Activated B cell treated with CpG ODN at 0.5 μM for 24 hours (primary cell): ENCODE measurements around the gene SLC35F2. TPM values are rescaled to one million over a fixed set of nuclear protein-coding genes. Genes with fewer than 3 reads are reported as not detected.

Experiments used
- ATAC-seq: fragments of 200-7000 bp; cut with Tn5 transposase; one replicate; pipeline ENCODE4 v1.10.0; 2021; ENCODE audit warnings: low read depth, mild to moderate bottlenecking, moderate library complexity
- CTCF ChIA-PET: fragments of 350-600 bp; sonication (Branson Sonifier 250); formaldehyde crosslinking; loops from one replicate; lab custom pipeline; 2021; ENCODE audit warnings: antibody characterized with exemption; lab: Charles Lee
- POLR2A ChIA-PET: fragments of 350-600 bp; sonication (Branson Sonifier 250); formaldehyde crosslinking; loops from one replicate; lab custom pipeline; 2021; ENCODE audit warnings: antibody characterized with exemption; lab: Charles Lee
- DNase-seq: peaks from one replicate; pipeline ENCODE4 v3.0.0; 2022
- H3K27ac Mint-ChIP-seq: one replicate; pipeline ENCODE4 v1.8.0; 2020; ENCODE audit warnings: mixed read lengths
- H3K27me3 Mint-ChIP-seq: one replicate; pipeline ENCODE4 v1.8.0; 2021; ENCODE audit warnings: mixed read lengths
- H3K36me3 Mint-ChIP-seq: one replicate; pipeline ENCODE4 v1.8.0; 2021; ENCODE audit warnings: low read depth, mixed read lengths
- H3K4me1 Mint-ChIP-seq: one replicate; pipeline ENCODE4 v1.8.0; 2021; ENCODE audit warnings: mixed read lengths
- H3K4me3 Mint-ChIP-seq: one replicate; pipeline ENCODE4 v1.8.0; 2020; ENCODE audit warnings: mild to moderate bottlenecking, mixed read lengths
- H3K9me3 Mint-ChIP-seq: one replicate; pipeline ENCODE4 v1.8.0; 2020; ENCODE audit warnings: mixed read lengths
- CTCF ChIP-seq: fragments of 200-600 bp; IDR thresholded peaks from one replicate; pipeline ENCODE4 v1.8.0; 2022; ENCODE audit warnings: antibody characterized with exemption, mild to moderate bottlenecking
- intact Hi-C: fragments of 100-400 bp; cut with micrococcal nuclease; formaldehyde crosslinking; loops from one replicate; pipeline ENCODE4 v1.15.1; 2024
- total RNA-seq: library from RNA; stranded (reverse); gene quantifications from 2 replicates; pipeline ENCODE4 v1.2.3, GENCODE V29; 2022

The SLC35F2 gene
- total RNA-seq, 1 donor from 2014 or later = 21.9 TPM

GRCh38 chr11:107780775-107781174 lies 77.8 kb downstream of the SLC35F2 start:
- H3K4me1 Mint-ChIP-seq = peaks cover 6% of the 10 kb centered on the region

DNA sequence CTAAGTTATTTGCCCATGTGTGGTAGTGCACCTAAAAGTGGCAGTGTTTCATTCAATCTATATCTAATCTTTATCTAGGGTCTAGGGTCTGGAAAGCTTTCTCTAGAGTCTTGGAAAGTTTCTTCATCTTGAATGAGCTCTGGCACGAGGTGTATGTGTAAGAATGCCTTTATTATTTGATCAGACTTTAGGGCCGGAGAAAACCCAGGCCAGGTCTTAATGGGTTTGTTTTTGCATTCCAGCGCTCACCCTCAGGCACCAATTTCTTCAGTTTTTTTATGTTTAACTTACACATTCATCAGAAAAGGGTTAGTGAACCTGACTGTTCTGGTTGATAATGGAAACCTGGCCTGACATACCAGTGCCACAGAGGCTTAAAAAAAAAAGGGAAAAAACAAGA lies 78.5 kb downstream of the SLC35F2 start:
- Mint-ChIP-seq H3K27ac (no peak overlapping the region), H3K9me3 (no peaks in the 10 kb centered on the region), H3K36me3 (no peaks in the 10 kb centered on the region), H3K4me3 (no peak overlapping the region), H3K27me3 (peaks cover 11% of the 10 kb centered on the region), H3K4me1 (peaks cover 6% of the 10 kb centered on the region)
- ATAC-seq (no peak), DNase-seq (no peak)
- ChIA-PET POLR2A (no interaction called here), CTCF (no interaction called here)
- no peak for TF ChIP-seq CTCF
- intact Hi-C loops = no loop called here

More at GRCh38 chr11:107780775-107781174, 77.8 kb downstream of the SLC35F2 start:
- Mint-ChIP-seq H3K36me3 (no peaks in the 10 kb centered on the region), H3K4me3 (no peak overlapping the region), H3K9me3 (no peaks in the 10 kb centered on the region), H3K27ac (no peak overlapping the region), H3K27me3 (peaks cover 11% of the 10 kb centered on the region)
- ChIA-PET POLR2A (no interaction called here), CTCF (no interaction called here)
- ATAC-seq (no peak), DNase-seq (no peak)
- intact Hi-C loops = no loop called here
- no peak for TF ChIP-seq CTCF

- intact Hi-C loops = no loop called here
- no peak overlapping the region for H3K4me3 Mint-ChIP-seq
- peaks cover 6% of the 10 kb centered on the region for H3K4me1 Mint-ChIP-seq
- ATAC-seq (no peak), DNase-seq (no peak)
- H3K36me3 Mint-ChIP-seq = no peaks in the 10 kb centered on the region
- H3K9me3 Mint-ChIP-seq = no peaks in the 10 kb centered on the region
- no peak for TF ChIP-seq CTCF
- POLR2A ChIA-PET = no interaction called here
- H3K27ac Mint-ChIP-seq = no peak overlapping the region
- peaks cover 11% of the 10 kb centered on the region for H3K27me3 Mint-ChIP-seq
- CTCF ChIA-PET = no interaction called here
These were observed 79.6 kb downstream of the SLC35F2 start for GRCh38 chr11:107778839-107779517.

DNA sequence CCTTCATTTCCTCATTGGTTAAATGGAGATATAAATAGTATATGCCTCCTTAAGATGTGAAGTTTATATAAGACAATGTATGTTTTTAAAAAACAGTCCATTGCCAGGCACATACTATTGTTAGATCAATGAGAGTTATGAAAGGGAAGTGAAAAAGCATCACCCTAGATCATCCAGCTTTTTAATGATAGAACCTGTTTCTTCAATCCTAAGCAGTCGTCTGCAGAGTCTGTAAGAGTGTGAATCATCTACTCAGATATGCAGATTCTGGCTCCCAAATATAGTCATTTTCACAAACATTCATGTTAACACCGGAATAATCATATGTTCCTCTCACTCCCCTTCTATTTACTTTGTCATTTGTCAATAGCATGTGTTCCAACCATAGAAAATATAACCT lies 81.5 kb downstream of the SLC35F2 start:
- Mint-ChIP-seq H3K36me3 (no peaks in the 10 kb centered on the region), H3K4me3 (no peak overlapping the region), H3K9me3 (no peaks in the 10 kb centered on the region), H3K4me1 (peaks cover 6% of the 10 kb centered on the region), H3K27ac (no peak overlapping the region), H3K27me3 (peaks cover 8% of the 10 kb centered on the region)
- POLR2A ChIA-PET = no interaction called here
- ATAC-seq (no peak), DNase-seq (no peak)
- no peak for TF ChIP-seq CTCF
- CTCF ChIA-PET = no interaction called here
- intact Hi-C loops = no loop called here

DNA sequence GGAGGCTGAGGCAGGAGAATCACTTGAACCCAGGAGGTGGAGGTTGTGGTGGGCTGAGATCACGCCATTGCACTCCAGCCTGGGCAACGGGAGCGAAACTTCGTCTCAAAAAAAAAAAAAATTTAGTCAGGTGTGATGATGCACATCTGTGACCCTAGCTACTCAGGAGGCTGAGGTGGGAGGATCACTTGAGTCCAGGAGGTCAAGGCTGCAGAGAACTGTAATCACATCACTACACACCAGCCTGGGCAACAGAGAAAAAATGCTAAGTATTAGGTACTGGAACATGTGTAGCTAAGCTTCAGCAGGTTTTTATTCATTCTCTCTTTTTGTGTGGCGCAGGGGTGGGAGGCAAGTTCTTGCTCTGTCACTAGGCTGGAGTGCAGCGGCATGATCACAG lies 82.5 kb downstream of the SLC35F2 start:
- ChIA-PET POLR2A (no interaction called here), CTCF (no interaction called here)
- H3K27me3 Mint-ChIP-seq = peaks cover 9% of the 10 kb centered on the region
- no peak overlapping the region for H3K27ac Mint-ChIP-seq
- no peak for DNase-seq
- H3K4me1 Mint-ChIP-seq = peaks cover 6% of the 10 kb centered on the region
- H3K4me3 Mint-ChIP-seq = no peak overlapping the region
- intact Hi-C loops = no loop called here
- TF ChIP-seq CTCF = no peak
- no peaks in the 10 kb centered on the region for H3K36me3 Mint-ChIP-seq
- no peaks in the 10 kb centered on the region for H3K9me3 Mint-ChIP-seq
- ATAC-seq = no peak
